Measurements from ENCODE around the gene PARP11. TPM values are rescaled to one million over a fixed set of nuclear protein-coding genes. Genes with fewer than 3 reads are reported as not detected.

The PARP11 gene
- total and polyA plus RNA-seq, 2 donors (not counting 1 experiment from before 2014, with no cell fraction given) = 6.4 to 26.3 TPM

DNA sequence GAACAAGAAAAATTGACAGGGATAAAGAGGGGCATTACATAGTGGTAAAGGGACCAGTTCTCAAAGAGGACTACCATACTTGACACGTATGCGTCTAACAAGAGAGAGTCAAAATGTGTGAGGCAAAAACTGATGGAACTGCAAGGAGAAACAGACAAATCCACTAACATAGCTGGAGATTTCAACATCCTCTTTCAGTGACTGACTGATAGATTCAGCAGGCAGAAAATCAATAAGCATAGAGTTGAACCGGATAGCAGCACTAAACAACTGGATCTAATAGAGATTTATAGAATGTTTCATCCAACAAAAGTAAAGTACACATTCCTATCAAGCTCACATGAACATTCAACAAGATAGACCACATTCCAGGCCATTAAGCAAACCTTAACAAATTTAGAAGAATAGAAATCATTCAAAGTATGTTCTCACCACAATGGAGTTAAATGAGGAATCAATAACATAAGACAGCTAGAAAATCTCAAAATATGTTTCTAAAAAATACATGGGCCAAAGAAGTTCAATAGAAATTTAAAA lies 104.2 kb downstream of the PARP11 start:
- POLR2A ChIA-PET = no interaction called here

DNA sequence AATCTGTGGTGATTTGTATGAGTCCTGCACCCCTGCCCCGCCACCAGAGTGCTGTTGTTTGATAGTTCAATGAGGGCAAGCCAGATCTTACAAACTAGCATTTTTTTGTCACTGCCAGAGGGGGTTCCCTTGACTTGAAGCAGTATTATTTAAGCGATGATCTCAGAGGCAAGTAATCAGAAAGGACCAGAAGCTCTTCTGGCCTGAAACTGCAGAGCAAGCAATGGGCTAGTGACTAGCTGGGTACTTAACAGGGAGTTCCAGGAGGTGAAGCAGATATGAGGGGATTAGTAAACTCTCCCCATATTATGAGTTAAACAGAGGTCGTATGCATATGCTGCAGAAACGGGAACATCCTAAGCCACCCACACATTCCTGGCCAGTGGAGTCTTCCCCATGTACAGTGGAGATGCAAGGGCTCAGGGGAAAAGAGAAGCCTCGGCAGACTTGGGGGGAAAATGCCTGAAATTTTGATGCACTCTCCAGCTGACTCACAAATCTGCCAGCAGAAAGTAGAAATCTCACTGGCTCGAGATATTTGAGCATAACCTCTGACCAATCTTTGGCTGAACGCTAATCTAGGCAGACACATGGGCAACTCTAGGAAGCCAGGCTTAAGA lies 112.0 kb downstream of the PARP11 start:
- 100% methylated on average over 5 of the region's 7 CpGs for WGBS (ENCODE audit: insufficient coverage)
- no peak overlapping the region for H3K4me2 ChIP-seq (replicated peaks; ENCODE audit: low read depth, low read length, poor library complexity, severe bottlenecking)
- H3K9me3 Mint-ChIP-seq (ENCODE audit: insufficient read depth) = no peaks in the 10 kb centered on the region
- H3K27me3 Mint-ChIP-seq = peaks cover 4% of the 10 kb centered on the region
- ChIA-PET CTCF (no interaction called here), POLR2A (no interaction called here)
- H3K36me3 ChIP-seq (replicated peaks in 1 of 2; ENCODE audit: control extremely low read depth in 1 of 2, control insufficient read depth in 1 of 2, extremely low read depth in 1 of 2, insufficient read depth in 2 of 2, low read length in 1 of 2) = peaks cover 0 to 3% of the 10 kb centered on the region in 2 experiments
- no peak for DNase-seq
- H3K9me3 ChIP-seq (ENCODE audit: control extremely low read depth in 1 of 3, control insufficient read depth in 2 of 3, insufficient read depth in 1 of 3, low read length in 2 of 3) = no peaks in the 10 kb centered on the region
- H2AFZ ChIP-seq (ENCODE audit: insufficient read depth, low read depth, low read length, poor library complexity, severe bottlenecking) = no peak overlapping the region
- no peak overlapping the region for H3K9ac ChIP-seq (ENCODE audit: low read length)
- H3K27ac Mint-ChIP-seq = no peak overlapping the region
- no peaks in the 10 kb centered on the region for H3K4me1 Mint-ChIP-seq
- no peak overlapping the region for H3K27ac ChIP-seq (ENCODE audit: low read length in 2 of 2)
- TF ChIP-seq, protein P1, sequence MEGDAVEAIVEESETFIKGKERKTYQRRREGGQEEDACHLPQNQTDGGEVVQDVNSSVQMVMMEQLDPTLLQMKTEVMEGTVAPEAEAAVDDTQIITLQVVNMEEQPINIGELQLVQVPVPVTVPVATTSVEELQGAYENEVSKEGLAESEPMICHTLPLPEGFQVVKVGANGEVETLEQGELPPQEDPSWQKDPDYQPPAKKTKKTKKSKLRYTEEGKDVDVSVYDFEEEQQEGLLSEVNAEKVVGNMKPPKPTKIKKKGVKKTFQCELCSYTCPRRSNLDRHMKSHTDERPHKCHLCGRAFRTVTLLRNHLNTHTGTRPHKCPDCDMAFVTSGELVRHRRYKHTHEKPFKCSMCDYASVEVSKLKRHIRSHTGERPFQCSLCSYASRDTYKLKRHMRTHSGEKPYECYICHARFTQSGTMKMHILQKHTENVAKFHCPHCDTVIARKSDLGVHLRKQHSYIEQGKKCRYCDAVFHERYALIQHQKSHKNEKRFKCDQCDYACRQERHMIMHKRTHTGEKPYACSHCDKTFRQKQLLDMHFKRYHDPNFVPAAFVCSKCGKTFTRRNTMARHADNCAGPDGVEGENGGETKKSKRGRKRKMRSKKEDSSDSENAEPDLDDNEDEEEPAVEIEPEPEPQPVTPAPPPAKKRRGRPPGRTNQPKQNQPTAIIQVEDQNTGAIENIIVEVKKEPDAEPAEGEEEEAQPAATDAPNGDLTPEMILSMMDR (IDR thresholded peaks at IDR 0.05) = no peak
- no peak for TF ChIP-seq EZH2 (IDR thresholded peaks at IDR 0.05; ENCODE audit: borderline replicate concordance, insufficient read depth, low read depth, low read length, poor library complexity, severe bottlenecking)
- intact Hi-C loops (cut with micrococcal nuclease) = no loop called here
- no peaks in the 10 kb centered on the region for H3K4me1 ChIP-seq (ENCODE audit: control insufficient read depth in 2 of 2, insufficient read depth in 2 of 2, low read length in 2 of 2)
- peaks cover 4% of the 10 kb centered on the region for H3K79me2 ChIP-seq (ENCODE audit: control insufficient read depth, insufficient read depth, low read length)
- no peak for ATAC-seq (ENCODE audit: low read depth)
- H3K27me3 ChIP-seq (replicated peaks in 1 of 4; ENCODE audit: control extremely low read depth in 1 of 4, control insufficient read depth in 3 of 4, insufficient read depth in 4 of 4, low read length in 3 of 4) = no peaks in the 10 kb centered on the region
- no peak overlapping the region for H3K4me3 Mint-ChIP-seq
- H3K4me3 ChIP-seq (ENCODE audit: control extremely low read depth in 1 of 5, extremely low read depth in 1 of 5, insufficient read depth in 1 of 5, low read depth in 2 of 5, low read length in 4 of 5) = no peak overlapping the region
- H4K20me1 ChIP-seq (ENCODE audit: control insufficient read depth, insufficient read depth, low read length, poor library complexity, severe bottlenecking) = no peaks in the 10 kb centered on the region

More for the DNA sequence above, 104.2 kb downstream of the PARP11 start:
- Histone ChIP-seq H3K4me3 (ENCODE audit: control extremely low read depth in 1 of 5, extremely low read depth in 1 of 5, insufficient read depth in 1 of 5, low read depth in 2 of 5, low read length in 4 of 5) (no peak overlapping the region), H3K27me3 (replicated peaks in 1 of 4; ENCODE audit: control extremely low read depth in 1 of 4, control insufficient read depth in 3 of 4, insufficient read depth in 4 of 4, low read length in 3 of 4) (no peaks in the 10 kb centered on the region), H3K4me1 (ENCODE audit: control insufficient read depth in 2 of 2, insufficient read depth in 2 of 2, low read length in 2 of 2) (no peaks in the 10 kb centered on the region), H3K79me2 (ENCODE audit: control insufficient read depth, insufficient read depth, low read length) (no peaks in the 10 kb centered on the region), H2AFZ (ENCODE audit: insufficient read depth, low read depth, low read length, poor library complexity, severe bottlenecking) (no peak overlapping the region), H3K4me2 (replicated peaks; ENCODE audit: low read depth, low read length, poor library complexity, severe bottlenecking) (no peak overlapping the region), H3K36me3 (replicated peaks in 1 of 2; ENCODE audit: control extremely low read depth in 1 of 2, control insufficient read depth in 1 of 2, extremely low read depth in 1 of 2, insufficient read depth in 2 of 2, low read length in 1 of 2) (peaks cover 0 to 2% of the 10 kb centered on the region in 2 experiments), H4K20me1 (ENCODE audit: control insufficient read depth, insufficient read depth, low read length, poor library complexity, severe bottlenecking) (no peaks in the 10 kb centered on the region), H3K9ac (ENCODE audit: low read length) (no peak overlapping the region), H3K27ac (ENCODE audit: low read length in 2 of 2) (no peak overlapping the region), H3K9me3 (ENCODE audit: control extremely low read depth in 1 of 3, control insufficient read depth in 2 of 3, insufficient read depth in 1 of 3, low read length in 2 of 3) (no peaks in the 10 kb centered on the region)
- DNase-seq (no peak), ATAC-seq (ENCODE audit: low read depth) (no peak)
- CTCF ChIA-PET = interaction anchor here (1.2 kb wide), 1 partner anchor 8 kb away, joined by 6 read pairs; no protein-coding TSS in a partner anchor
- H3K9me3 Mint-ChIP-seq (ENCODE audit: insufficient read depth) = no peaks in the 10 kb centered on the region
- no peak overlapping the region for H3K4me3 Mint-ChIP-seq
- intact Hi-C loops (cut with micrococcal nuclease) = no loop called here
- TF ChIP-seq EZH2 (IDR thresholded peaks at IDR 0.05; ENCODE audit: borderline replicate concordance, insufficient read depth, low read depth, low read length, poor library complexity, severe bottlenecking) = no peak
- TF ChIP-seq, protein P1 (IDR thresholded peaks at IDR 0.05) = no peak
- H3K4me1 Mint-ChIP-seq = no peaks in the 10 kb centered on the region
- WGBS (ENCODE audit: insufficient coverage) = 100% methylated on average over 2 of the region's 3 CpGs
- no peaks in the 10 kb centered on the region for H3K27me3 Mint-ChIP-seq
- H3K27ac Mint-ChIP-seq = no peak overlapping the region
